ENCODE results near the gene SESN3. TPM values are rescaled to one million over a fixed set of nuclear protein-coding genes. Genes with fewer than 3 reads are reported as not detected.
"Not testable (repeated sequence)": the region's sequence is repeated elsewhere in the genome, so short reads cannot be mapped to it uniquely, and the experiment has no call there.

The SESN3 gene
- total RNA-seq, 1 experiment from 2014 or later = 28.2 TPM

- no TSS peak for BruUV-seq (replicated peaks)
- ChIA-PET CTCF (interaction anchor here (3.3 kb wide), 1 partner anchor 69 kb away, joined by 23 read pairs; the partner anchor contains the start of gene SRSF8), POLR2A (no interaction called here)
- Histone ChIP-seq H3K9me3 (no peaks in the 10 kb centered on the region), H3K4me3 (ENCODE audit: low read depth, low read length) (no peak overlapping the region), H3K36me3 (ENCODE audit: control insufficient read depth, insufficient read depth, low read length) (no peaks in the 10 kb centered on the region), H3K27me3 (replicated peaks; ENCODE audit: control insufficient read depth, insufficient read depth, low read length) (no peaks in the 10 kb centered on the region), H3K4me1 (no peaks in the 10 kb centered on the region)
- TF ChIP-seq, protein P1, sequence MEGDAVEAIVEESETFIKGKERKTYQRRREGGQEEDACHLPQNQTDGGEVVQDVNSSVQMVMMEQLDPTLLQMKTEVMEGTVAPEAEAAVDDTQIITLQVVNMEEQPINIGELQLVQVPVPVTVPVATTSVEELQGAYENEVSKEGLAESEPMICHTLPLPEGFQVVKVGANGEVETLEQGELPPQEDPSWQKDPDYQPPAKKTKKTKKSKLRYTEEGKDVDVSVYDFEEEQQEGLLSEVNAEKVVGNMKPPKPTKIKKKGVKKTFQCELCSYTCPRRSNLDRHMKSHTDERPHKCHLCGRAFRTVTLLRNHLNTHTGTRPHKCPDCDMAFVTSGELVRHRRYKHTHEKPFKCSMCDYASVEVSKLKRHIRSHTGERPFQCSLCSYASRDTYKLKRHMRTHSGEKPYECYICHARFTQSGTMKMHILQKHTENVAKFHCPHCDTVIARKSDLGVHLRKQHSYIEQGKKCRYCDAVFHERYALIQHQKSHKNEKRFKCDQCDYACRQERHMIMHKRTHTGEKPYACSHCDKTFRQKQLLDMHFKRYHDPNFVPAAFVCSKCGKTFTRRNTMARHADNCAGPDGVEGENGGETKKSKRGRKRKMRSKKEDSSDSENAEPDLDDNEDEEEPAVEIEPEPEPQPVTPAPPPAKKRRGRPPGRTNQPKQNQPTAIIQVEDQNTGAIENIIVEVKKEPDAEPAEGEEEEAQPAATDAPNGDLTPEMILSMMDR (IDR thresholded peaks at IDR 0.05; ENCODE audit: insufficient read depth in 1 of 2, low read depth in 1 of 2, low read length in 1 of 2, severe bottlenecking in 1 of 2, unreplicated experiment in 1 of 2) = no peak
- no peak for DNase-seq
- peaks cover 5% of the 10 kb centered on the region for H3K4me1 Mint-ChIP-seq (ENCODE audit: low read depth, unreplicated experiment)
- no peaks in the 10 kb centered on the region for H3K9me3 Mint-ChIP-seq (ENCODE audit: unreplicated experiment)
- H3K27ac Mint-ChIP-seq (ENCODE audit: unreplicated experiment) = no peak overlapping the region
- intact Hi-C loops (cut with micrococcal nuclease; ENCODE audit: unreplicated experiment) = no loop called here
- H3K36me3 Mint-ChIP-seq (ENCODE audit: insufficient read depth, unreplicated experiment) = no peaks in the 10 kb centered on the region
- no peak overlapping the region for H3K4me3 Mint-ChIP-seq (ENCODE audit: unreplicated experiment)
- no peaks in the 10 kb centered on the region for H3K27me3 Mint-ChIP-seq (ENCODE audit: insufficient read depth, unreplicated experiment)
Measured at GRCh38 chr11:95137299-95137698, 93.7 kb downstream of the SESN3 start.

GRCh38 chr11:95136747-95137146, 94.3 kb downstream of the SESN3 start:
- DNase-seq; H3K36me3 ChIP-seq (ENCODE audit: control insufficient read depth, insufficient read depth, low read length); H3K4me1 ChIP-seq; H3K27ac Mint-ChIP-seq (ENCODE audit: unreplicated experiment); H3K9me3 ChIP-seq; H3K9me3 Mint-ChIP-seq (ENCODE audit: unreplicated experiment); H3K4me3 ChIP-seq (ENCODE audit: low read depth, low read length); H3K36me3 Mint-ChIP-seq (ENCODE audit: insufficient read depth, unreplicated experiment); H3K27me3 ChIP-seq (replicated peaks; ENCODE audit: control insufficient read depth, insufficient read depth, low read length); H3K27me3 Mint-ChIP-seq (ENCODE audit: insufficient read depth, unreplicated experiment); BruUV-seq (replicated peaks); POLR2A ChIA-PET; intact Hi-C loops (cut with micrococcal nuclease; ENCODE audit: unreplicated experiment); H3K4me1 Mint-ChIP-seq (ENCODE audit: low read depth, unreplicated experiment); H3K4me3 Mint-ChIP-seq (ENCODE audit: unreplicated experiment): not testable (repeated sequence)
- CTCF ChIA-PET = interaction anchor here (3.3 kb wide), 1 partner anchor 69 kb away, joined by 23 read pairs; the partner anchor contains the start of gene SRSF8

GRCh38 chr11:95135880-95136279, 95.1 kb downstream of the SESN3 start:
- no peak overlapping the region for H3K4me3 ChIP-seq (ENCODE audit: low read depth, low read length)
- no peaks in the 10 kb centered on the region for H3K36me3 ChIP-seq (ENCODE audit: control insufficient read depth, insufficient read depth, low read length)
- no TSS peak for BruUV-seq (replicated peaks)
- intact Hi-C loops (cut with micrococcal nuclease; ENCODE audit: unreplicated experiment) = no loop called here
- Mint-ChIP-seq H3K4me3 (ENCODE audit: unreplicated experiment) (no peak overlapping the region), H3K36me3 (ENCODE audit: insufficient read depth, unreplicated experiment) (no peaks in the 10 kb centered on the region), H3K27me3 (ENCODE audit: insufficient read depth, unreplicated experiment) (no peaks in the 10 kb centered on the region), H3K4me1 (ENCODE audit: low read depth, unreplicated experiment) (peaks cover 5% of the 10 kb centered on the region), H3K9me3 (ENCODE audit: unreplicated experiment) (no peaks in the 10 kb centered on the region), H3K27ac (ENCODE audit: unreplicated experiment) (no peak overlapping the region)
- no peaks in the 10 kb centered on the region for H3K9me3 ChIP-seq
- POLR2A ChIA-PET = no interaction called here
- no peaks in the 10 kb centered on the region for H3K27me3 ChIP-seq (replicated peaks; ENCODE audit: control insufficient read depth, insufficient read depth, low read length)
- CTCF ChIA-PET = interaction anchor here (0.6 to 3.3 kb wide), 3 partner anchors 10 to 452 kb away, joined by 3 to 23 read pairs (median 4); partner anchors contain the start of gene SRSF8
- no peak for DNase-seq
- TF ChIP-seq, protein P1 (IDR thresholded peaks at IDR 0.05; ENCODE audit: insufficient read depth in 1 of 2, low read depth in 1 of 2, low read length in 1 of 2, severe bottlenecking in 1 of 2, unreplicated experiment in 1 of 2) = no peak
- H3K4me1 ChIP-seq = no peaks in the 10 kb centered on the region

DNA sequence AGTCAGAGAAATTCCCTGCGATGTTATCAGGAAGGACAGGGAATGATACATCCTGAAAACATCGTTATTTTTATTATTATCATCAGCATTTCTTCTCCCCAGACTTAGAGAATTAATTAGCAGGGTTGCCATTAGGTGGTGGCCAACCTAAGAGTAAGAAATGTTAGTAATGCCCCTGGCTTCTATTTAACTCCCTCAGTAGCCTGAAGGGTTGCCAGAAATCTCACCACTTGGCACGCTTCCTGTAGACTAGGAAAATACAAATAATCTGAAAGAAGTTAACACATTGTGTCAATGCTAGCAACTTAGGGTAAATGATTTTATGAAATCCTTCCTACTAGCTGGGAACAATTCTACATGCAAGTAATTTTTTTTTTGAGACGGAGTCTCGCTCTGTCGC, 95.8 kb downstream of the SESN3 start:
- Histone ChIP-seq H3K9me3 (no peaks in the 10 kb centered on the region), H3K36me3 (ENCODE audit: control insufficient read depth, insufficient read depth, low read length) (no peaks in the 10 kb centered on the region), H3K4me1 (no peaks in the 10 kb centered on the region), H3K4me3 (ENCODE audit: low read depth, low read length) (no peak overlapping the region), H3K27me3 (replicated peaks; ENCODE audit: control insufficient read depth, insufficient read depth, low read length) (no peaks in the 10 kb centered on the region)
- Mint-ChIP-seq H3K27me3 (ENCODE audit: insufficient read depth, unreplicated experiment) (no peaks in the 10 kb centered on the region), H3K36me3 (ENCODE audit: insufficient read depth, unreplicated experiment) (no peaks in the 10 kb centered on the region), H3K27ac (ENCODE audit: unreplicated experiment) (no peak overlapping the region), H3K9me3 (ENCODE audit: unreplicated experiment) (no peaks in the 10 kb centered on the region), H3K4me1 (ENCODE audit: low read depth, unreplicated experiment) (peaks cover 5% of the 10 kb centered on the region), H3K4me3 (ENCODE audit: unreplicated experiment) (no peak overlapping the region)
- DNase-seq = no peak
- TF ChIP-seq, protein P1 (IDR thresholded peaks at IDR 0.05; ENCODE audit: insufficient read depth in 1 of 2, low read depth in 1 of 2, low read length in 1 of 2, severe bottlenecking in 1 of 2, unreplicated experiment in 1 of 2) = no peak
- no TSS peak for BruUV-seq (replicated peaks)
- CTCF ChIA-PET = interaction anchor here (0.6 to 3.3 kb wide), 2 partner anchors 67 to 451 kb away, joined by 3 to 23 read pairs; partner anchors contain the start of gene SRSF8
- POLR2A ChIA-PET = no interaction called here
- intact Hi-C loops (cut with micrococcal nuclease; ENCODE audit: unreplicated experiment) = no loop called here
